ENCODE results near the gene FAM174C. TPM values are rescaled to one million over a fixed set of nuclear protein-coding genes. Genes with fewer than 3 reads are reported as not detected.

FAM174C gene
- polyA plus RNA-seq, 4 donors = 40.0 to 118 (median 82.3) TPM

DNA sequence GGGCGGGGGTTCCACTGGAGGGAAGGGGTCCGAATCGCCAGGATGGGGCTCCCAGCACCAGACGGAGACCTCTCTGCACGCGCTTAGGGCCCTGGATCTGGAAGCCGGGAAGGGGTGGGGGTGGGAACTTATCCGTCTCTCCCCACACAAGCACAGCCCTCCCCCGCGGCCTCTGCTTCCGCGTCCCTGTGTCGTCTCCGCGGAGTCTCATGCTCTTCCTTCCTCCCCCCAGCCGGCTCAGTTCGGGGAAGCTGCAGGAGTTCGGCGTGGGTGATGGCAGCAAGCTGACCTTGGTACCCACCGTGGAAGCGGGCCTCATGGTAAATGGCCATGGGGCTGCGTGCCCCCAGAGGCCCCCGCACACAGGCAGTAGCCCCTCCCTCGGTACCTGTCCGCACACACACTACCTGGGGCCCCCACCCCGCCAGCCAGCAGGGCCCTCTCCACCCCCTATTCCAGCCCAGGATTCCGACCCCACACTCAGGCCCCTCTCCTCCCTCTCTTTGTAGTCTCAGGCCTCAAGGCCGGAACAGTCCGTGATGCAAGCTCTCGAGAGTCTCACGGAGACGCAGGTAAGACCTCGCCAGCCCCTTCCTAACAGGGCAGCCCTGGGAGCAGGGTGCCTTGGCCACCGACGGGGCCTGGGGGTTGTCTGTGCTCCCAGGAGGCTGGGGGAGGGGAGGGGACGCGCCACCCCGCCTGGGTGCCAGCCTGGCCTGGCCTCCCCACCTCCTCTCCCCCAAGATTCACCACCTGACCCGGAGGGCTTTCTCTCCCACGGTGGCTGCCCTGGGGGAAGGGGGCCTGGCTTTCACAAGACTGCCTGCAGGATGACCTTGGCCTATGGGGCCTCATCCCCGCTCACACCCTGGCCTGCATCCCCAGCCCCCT is 23.8 kb upstream of the FAM174C start:
- WGBS, 3 donors = 0 to 3% (median 1%) methylated on average over 24 to 41 of the region's 41 CpGs
- no peak for FAIRE-seq

GRCh38 chr19:1252221-1252820 is 23.0 kb upstream of the FAM174C start:
- H3K4me1 ChIP-seq (ENCODE audit: control insufficient read depth in 3 of 3, insufficient read depth in 2 of 3, low read depth in 1 of 3, low read length in 2 of 3) = peaks cover 2 to 43% (median 9%) of the 10 kb centered on the region in 3 donors

More for the DNA sequence above, 23.8 kb upstream of the FAM174C start:
- DNase-seq = peak; percentile 76 to 88
- Histone ChIP-seq H3K9me3 (ENCODE audit: control insufficient read depth in 2 of 2, insufficient read depth in 1 of 2, low read depth in 1 of 2, low read length in 1 of 2) (no peaks in the 10 kb centered on the region), H3K36me3 (ENCODE audit: control insufficient read depth in 3 of 3, insufficient read depth in 2 of 3, low read depth in 1 of 3, low read length in 3 of 3) (peaks cover 20 to 66% (median 31%) of the 10 kb centered on the region in 3 donors), H3K27ac (ENCODE audit: low read depth in 1 of 3, low read length in 2 of 3) (peak overlapping the region; percentile 90 to 97 (median 96)), H3K4me3 (ENCODE audit: low read depth in 1 of 3, low read length in 3 of 3) (peak overlapping the region; percentile 80 to 98 (median 94)), H3K4me1 (ENCODE audit: control insufficient read depth in 3 of 3, insufficient read depth in 2 of 3, low read depth in 1 of 3, low read length in 2 of 3) (peaks cover 2 to 41% (median 9%) of the 10 kb centered on the region in 3 donors), H3K27me3 (ENCODE audit: control insufficient read depth in 3 of 3, insufficient read depth in 3 of 3, low read length in 3 of 3) (no peaks in the 10 kb centered on the region)

DNA sequence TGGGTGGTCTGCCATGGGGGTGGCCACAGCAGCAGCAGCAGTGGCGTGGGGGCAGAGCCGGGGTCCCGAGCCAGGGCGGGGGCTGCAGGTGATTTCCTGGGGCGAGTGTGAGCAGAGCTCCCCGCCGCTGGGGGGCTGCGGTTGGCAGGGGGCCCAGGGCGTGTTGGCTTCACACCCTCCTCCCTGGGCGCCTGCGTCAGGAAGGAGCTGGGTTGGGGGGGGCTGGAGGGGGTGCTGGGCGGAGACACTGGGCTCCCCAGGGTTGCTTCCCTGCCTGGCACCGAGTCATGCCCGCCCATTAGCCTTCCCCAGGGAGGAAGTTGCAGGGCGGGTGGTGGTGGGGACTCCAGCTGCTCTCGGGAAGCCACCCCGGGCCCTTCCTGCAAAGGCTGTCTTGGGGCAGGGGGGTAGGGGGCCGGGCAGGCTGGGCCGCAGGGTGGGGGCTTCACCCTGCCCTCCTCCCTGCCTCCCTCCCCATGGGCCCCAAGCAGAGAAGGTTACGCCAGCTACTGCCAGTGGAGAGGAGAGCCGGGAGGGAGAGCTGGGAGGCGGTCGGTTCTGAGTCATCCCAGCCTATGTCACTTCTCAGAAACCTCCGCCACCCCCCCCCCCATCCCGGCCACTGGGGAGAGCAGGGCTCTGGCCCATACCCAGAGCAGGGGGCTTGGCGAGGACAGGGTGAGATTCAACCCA is 22.4 kb upstream of the FAM174C start:
- Histone ChIP-seq H3K36me3 (ENCODE audit: control insufficient read depth in 3 of 3, insufficient read depth in 2 of 3, low read depth in 1 of 3, low read length in 3 of 3) (peaks cover 31 to 80% (median 44%) of the 10 kb centered on the region in 3 donors), H3K9me3 (ENCODE audit: control insufficient read depth in 2 of 2, insufficient read depth in 1 of 2, low read depth in 1 of 2, low read length in 1 of 2) (no peaks in the 10 kb centered on the region), H3K27me3 (ENCODE audit: control insufficient read depth in 3 of 3, insufficient read depth in 3 of 3, low read length in 3 of 3) (no peaks in the 10 kb centered on the region), H3K4me3 (ENCODE audit: low read depth in 1 of 3, low read length in 3 of 3) (peak overlapping the region; percentile 80 to 98 (median 94)), H3K27ac (ENCODE audit: low read depth in 1 of 3, low read length in 2 of 3) (peak overlapping the region; percentile 90 to 97 (median 96)), H3K4me1 (ENCODE audit: control insufficient read depth in 3 of 3, insufficient read depth in 2 of 3, low read depth in 1 of 3, low read length in 2 of 3) (peaks cover 2 to 43% (median 12%) of the 10 kb centered on the region in 3 donors)
- WGBS, 3 donors = 1% methylated on average over 14 to 26 of the region's 26 CpGs
- DNase-seq = peak; percentile 89 to 91
- FAIRE-seq = no peak

More at GRCh38 chr19:1252221-1252820, 23.0 kb upstream of the FAM174C start:
- Histone ChIP-seq H3K36me3 (ENCODE audit: control insufficient read depth in 3 of 3, insufficient read depth in 2 of 3, low read depth in 1 of 3, low read length in 3 of 3) (peaks cover 26 to 74% (median 37%) of the 10 kb centered on the region in 3 donors), H3K9me3 (ENCODE audit: control insufficient read depth in 2 of 2, insufficient read depth in 1 of 2, low read depth in 1 of 2, low read length in 1 of 2) (no peaks in the 10 kb centered on the region), H3K4me3 (ENCODE audit: low read depth in 1 of 3, low read length in 3 of 3) (peak overlapping the region; percentile 80 to 98 (median 94)), H3K27me3 (ENCODE audit: control insufficient read depth in 3 of 3, insufficient read depth in 3 of 3, low read length in 3 of 3) (no peaks in the 10 kb centered on the region), H3K27ac (ENCODE audit: low read depth in 1 of 3, low read length in 2 of 3) (peak overlapping the region; percentile 90 to 97 (median 96))
- 1 to 3% (median 1%) methylated on average over 25 to 30 of the region's 30 CpGs for WGBS, 3 donors
- FAIRE-seq (no peak), DNase-seq (peak; percentile 74 to 88)

GRCh38 chr19:1253514-1254080 is 21.7 kb upstream of the FAM174C start:
- FAIRE-seq (no peak), DNase-seq (peak; percentile 58 to 96)
- Histone ChIP-seq H3K4me3 (ENCODE audit: low read depth in 1 of 3, low read length in 3 of 3) (peak overlapping the region; percentile 25 to 94 (median 80)), H3K4me1 (ENCODE audit: control insufficient read depth in 3 of 3, insufficient read depth in 2 of 3, low read depth in 1 of 3, low read length in 2 of 3) (peaks cover 6 to 47% (median 17%) of the 10 kb centered on the region in 3 donors), H3K36me3 (ENCODE audit: control insufficient read depth in 3 of 3, insufficient read depth in 2 of 3, low read depth in 1 of 3, low read length in 3 of 3) (peaks cover 32 to 86% (median 45%) of the 10 kb centered on the region in 3 donors), H3K9me3 (ENCODE audit: control insufficient read depth in 2 of 2, insufficient read depth in 1 of 2, low read depth in 1 of 2, low read length in 1 of 2) (no peaks in the 10 kb centered on the region), H3K27me3 (ENCODE audit: control insufficient read depth in 3 of 3, insufficient read depth in 3 of 3, low read length in 3 of 3) (no peaks in the 10 kb centered on the region), H3K27ac (ENCODE audit: low read depth in 1 of 3, low read length in 2 of 3) (peak overlapping the region; percentile 90 to 97 (median 96))
- WGBS, 3 donors = 34 to 54% (median 45%) methylated on average over 21 to 23 of the region's 23 CpGs

DNA sequence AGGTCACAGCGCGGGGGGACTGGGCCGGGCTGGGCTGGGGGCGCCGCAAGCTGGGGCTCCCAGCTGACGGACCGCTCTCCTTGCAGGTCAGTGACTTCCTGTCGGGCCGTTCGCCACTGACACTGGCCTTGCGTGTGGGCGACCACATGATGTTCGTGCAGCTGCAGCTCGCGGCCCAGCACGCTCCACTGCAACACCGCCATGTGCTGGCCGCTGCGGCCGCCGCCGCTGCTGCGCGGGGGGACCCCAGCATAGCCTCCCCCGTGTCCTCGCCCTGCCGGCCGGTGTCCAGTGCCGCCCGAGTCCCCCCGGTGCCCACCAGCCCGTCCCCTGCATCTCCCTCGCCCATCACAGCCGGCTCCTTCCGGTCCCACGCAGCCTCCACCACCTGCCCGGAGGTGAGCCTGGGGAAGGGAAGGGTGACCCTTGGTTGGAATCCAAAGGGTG is 21.2 kb upstream of the FAM174C start:
- Histone ChIP-seq H3K9me3 (ENCODE audit: control insufficient read depth in 2 of 2, insufficient read depth in 1 of 2, low read depth in 1 of 2, low read length in 1 of 2) (no peaks in the 10 kb centered on the region), H3K4me3 (ENCODE audit: low read depth in 1 of 3, low read length in 3 of 3) (peak overlapping the region in 1 of 3 donors; percentile 80), H3K27me3 (ENCODE audit: control insufficient read depth in 3 of 3, insufficient read depth in 3 of 3, low read length in 3 of 3) (no peaks in the 10 kb centered on the region), H3K36me3 (ENCODE audit: control insufficient read depth in 3 of 3, insufficient read depth in 2 of 3, low read depth in 1 of 3, low read length in 3 of 3) (peaks cover 32 to 91% (median 45%) of the 10 kb centered on the region in 3 donors), H3K27ac (ENCODE audit: low read depth in 1 of 3, low read length in 2 of 3) (peak overlapping the region; percentile 90 to 97 (median 96)), H3K4me1 (ENCODE audit: control insufficient read depth in 3 of 3, insufficient read depth in 2 of 3, low read depth in 1 of 3, low read length in 2 of 3) (peaks cover 6 to 51% (median 17%) of the 10 kb centered on the region in 3 donors)
- WGBS, 3 donors = 74 to 85% (median 85%) methylated on average over 33 to 37 of the region's 37 CpGs
- FAIRE-seq (no peak), DNase-seq (no peak)

DNA sequence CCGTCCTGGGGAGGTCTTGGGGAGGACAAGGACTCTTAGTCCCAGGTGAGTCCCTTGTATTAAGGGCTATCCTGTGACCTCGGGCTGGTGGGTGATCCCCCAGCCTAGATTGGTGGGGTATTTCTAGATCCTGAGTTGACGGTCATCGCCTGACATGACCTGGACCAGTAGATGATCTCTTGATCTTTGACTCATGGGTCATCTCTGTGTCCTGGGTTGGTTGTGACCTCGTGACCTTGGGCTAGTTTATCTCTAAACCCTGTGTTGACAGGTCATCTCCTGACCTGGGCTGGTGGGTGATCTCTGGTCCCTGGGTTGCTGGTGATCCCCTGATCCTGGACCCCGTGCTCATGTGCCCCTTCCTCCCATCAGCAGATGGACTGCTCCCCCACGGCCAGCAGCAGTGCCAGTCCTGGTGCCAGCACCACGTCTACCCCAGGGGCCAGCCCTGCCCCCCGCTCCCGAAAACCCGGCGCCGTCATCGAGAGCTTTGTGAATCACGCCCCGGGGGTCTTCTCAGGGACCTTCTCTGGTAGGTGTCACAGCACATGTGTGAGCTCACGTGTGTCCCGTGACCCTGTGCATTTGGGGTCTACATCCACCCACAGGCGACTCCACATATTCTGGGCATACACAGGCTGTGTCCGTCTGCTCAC is 20.7 kb upstream of the FAM174C start:
- Histone ChIP-seq H3K9me3 (ENCODE audit: control insufficient read depth in 2 of 2, insufficient read depth in 1 of 2, low read depth in 1 of 2, low read length in 1 of 2) (no peaks in the 10 kb centered on the region), H3K27me3 (ENCODE audit: control insufficient read depth in 3 of 3, insufficient read depth in 3 of 3, low read length in 3 of 3) (no peaks in the 10 kb centered on the region), H3K4me1 (ENCODE audit: control insufficient read depth in 3 of 3, insufficient read depth in 2 of 3, low read depth in 1 of 3, low read length in 2 of 3) (peaks cover 6 to 57% (median 17%) of the 10 kb centered on the region in 3 donors), H3K36me3 (ENCODE audit: control insufficient read depth in 3 of 3, insufficient read depth in 2 of 3, low read depth in 1 of 3, low read length in 3 of 3) (peaks cover 32 to 95% (median 45%) of the 10 kb centered on the region in 3 donors), H3K4me3 (ENCODE audit: low read depth in 1 of 3, low read length in 3 of 3) (no peak overlapping the region), H3K27ac (ENCODE audit: low read depth in 1 of 3, low read length in 2 of 3) (peak overlapping the region; percentile 90 to 97 (median 96))
- FAIRE-seq (no peak), DNase-seq (no peak)
- 85 to 90% (median 86%) methylated on average over 20 of the region's 20 CpGs for WGBS, 3 donors

DNA sequence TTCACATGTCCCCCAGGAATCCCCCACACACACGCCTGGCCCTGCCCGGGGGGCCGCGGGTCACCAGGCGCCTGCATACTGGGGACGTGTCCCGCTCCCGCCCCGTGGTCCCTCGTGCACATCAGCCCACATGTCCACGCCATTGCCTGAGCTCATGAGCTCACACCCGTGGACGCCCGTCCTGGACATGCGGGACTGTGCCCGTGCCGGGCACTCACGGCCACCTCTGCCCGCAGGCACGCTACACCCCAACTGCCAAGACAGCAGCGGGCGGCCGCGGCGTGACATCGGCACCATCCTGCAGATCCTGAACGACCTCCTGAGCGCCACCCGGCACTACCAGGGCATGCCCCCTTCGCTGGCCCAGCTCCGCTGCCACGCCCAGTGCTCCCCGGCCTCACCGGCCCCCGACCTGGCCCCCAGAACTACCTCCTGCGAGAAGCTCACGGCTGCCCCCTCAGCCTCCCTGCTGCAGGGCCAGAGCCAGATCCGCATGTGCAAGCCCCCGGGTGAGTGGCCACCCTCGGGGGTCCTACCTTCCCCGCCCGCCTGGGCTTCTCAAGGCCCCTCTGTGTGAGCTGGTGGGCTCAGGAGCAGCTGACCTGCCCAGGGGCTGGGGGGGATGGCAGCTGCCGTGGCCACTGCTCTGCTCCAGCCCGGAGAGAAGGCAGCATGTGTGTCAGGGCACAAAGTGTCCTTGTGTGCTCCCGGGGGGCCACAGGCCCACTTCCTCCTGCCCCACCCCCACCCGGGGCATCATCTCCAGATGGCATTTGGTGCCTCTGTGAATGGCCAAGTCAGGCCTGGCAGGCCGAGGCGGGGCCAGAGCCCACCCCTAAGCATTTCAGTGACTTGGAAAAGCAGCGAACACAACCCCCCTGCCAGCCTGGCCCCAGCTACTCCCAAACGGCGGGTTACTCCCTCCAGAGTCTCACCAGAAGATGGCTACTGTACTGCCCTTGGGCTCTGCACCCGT is 19.9 kb upstream of the FAM174C start:
- Histone ChIP-seq H3K4me3 (ENCODE audit: low read depth in 1 of 3, low read length in 3 of 3) (peak overlapping the region in 1 of 3 donors; percentile 31), H3K27ac (ENCODE audit: low read depth in 1 of 3, low read length in 2 of 3) (peak overlapping the region; percentile 90 to 97 (median 96)), H3K36me3 (ENCODE audit: control insufficient read depth in 3 of 3, insufficient read depth in 2 of 3, low read depth in 1 of 3, low read length in 3 of 3) (peaks cover 27 to 89% (median 45%) of the 10 kb centered on the region in 3 donors), H3K9me3 (ENCODE audit: control insufficient read depth in 2 of 2, insufficient read depth in 1 of 2, low read depth in 1 of 2, low read length in 1 of 2) (no peaks in the 10 kb centered on the region), H3K4me1 (ENCODE audit: control insufficient read depth in 3 of 3, insufficient read depth in 2 of 3, low read depth in 1 of 3, low read length in 2 of 3) (peaks cover 9 to 65% (median 20%) of the 10 kb centered on the region in 3 donors), H3K27me3 (ENCODE audit: control insufficient read depth in 3 of 3, insufficient read depth in 3 of 3, low read length in 3 of 3) (no peaks in the 10 kb centered on the region)
- FAIRE-seq (no peak), DNase-seq (no peak)
- WGBS, 3 donors = 83 to 87% (median 86%) methylated on average over 43 to 52 of the region's 52 CpGs
